ENCODE measurements around the gene RAB14. TPM values are rescaled to one million over a fixed set of nuclear protein-coding genes. Genes with fewer than 3 reads are reported as not detected.

RAB14 gene
- total RNA-seq, 2 experiments from 2014 or later, result 8.6 to 37.1 TPM

DNA sequence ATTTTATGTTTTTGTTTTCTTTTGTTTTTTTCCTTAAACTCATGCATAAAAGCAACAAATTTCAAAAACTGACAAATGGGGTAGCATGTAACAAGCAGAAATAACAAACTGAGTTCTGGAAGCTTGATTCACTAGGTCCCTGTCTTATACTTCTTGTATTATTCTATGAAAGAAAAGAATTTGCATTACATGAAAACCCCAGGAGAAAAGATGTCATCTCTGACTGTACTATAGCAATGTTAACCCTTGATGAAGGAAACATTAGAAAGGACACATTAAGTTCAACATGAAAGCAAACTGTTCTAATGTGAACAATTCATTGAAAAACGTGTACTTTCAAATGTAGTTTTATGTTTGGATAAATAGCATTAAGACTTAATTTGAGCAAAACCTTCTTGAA is 9.2 kb downstream of the RAB14 start:
- Histone ChIP-seq H3K9me2 (ENCODE audit: insufficient read depth, low read length) (no peaks in the 10 kb centered on the region), H3K27ac (ENCODE audit: low read depth, low read length, poor library complexity, severe bottlenecking) (no peak overlapping the region), H3K4me2 (ENCODE audit: low read length) (peak overlapping the region; percentile 6; the same call in 1 of the 2 replicates), H4K20me1 (ENCODE audit: insufficient read depth, low read length) (peaks cover 45% of the 10 kb centered on the region), H3K4me3 (ENCODE audit: low read depth, low read length, poor library complexity, severe bottlenecking) (no peak overlapping the region), H3K9me3 (ENCODE audit: low read length) (no peaks in the 10 kb centered on the region), H3K79me2 (ENCODE audit: insufficient read depth, low read depth, low read length) (peaks cover 100% of the 10 kb centered on the region), H3K4me1 (ENCODE audit: insufficient read depth, low read length, poor library complexity, severe bottlenecking) (peaks cover 55% of the 10 kb centered on the region), H3K36me3 (ENCODE audit: insufficient read depth, low read length) (peaks cover 47% of the 10 kb centered on the region), H2AFZ (ENCODE audit: low read length) (no peak overlapping the region)
- intact Hi-C loops (cut with micrococcal nuclease; ENCODE audit: unreplicated experiment), result no loop called here
- no peak for TF ChIP-seq EZH2phosphoT487 (IDR thresholded peaks at IDR 0.05; ENCODE audit: borderline replicate concordance, low read depth, low read length)
- TF ChIP-seq, protein P1, sequence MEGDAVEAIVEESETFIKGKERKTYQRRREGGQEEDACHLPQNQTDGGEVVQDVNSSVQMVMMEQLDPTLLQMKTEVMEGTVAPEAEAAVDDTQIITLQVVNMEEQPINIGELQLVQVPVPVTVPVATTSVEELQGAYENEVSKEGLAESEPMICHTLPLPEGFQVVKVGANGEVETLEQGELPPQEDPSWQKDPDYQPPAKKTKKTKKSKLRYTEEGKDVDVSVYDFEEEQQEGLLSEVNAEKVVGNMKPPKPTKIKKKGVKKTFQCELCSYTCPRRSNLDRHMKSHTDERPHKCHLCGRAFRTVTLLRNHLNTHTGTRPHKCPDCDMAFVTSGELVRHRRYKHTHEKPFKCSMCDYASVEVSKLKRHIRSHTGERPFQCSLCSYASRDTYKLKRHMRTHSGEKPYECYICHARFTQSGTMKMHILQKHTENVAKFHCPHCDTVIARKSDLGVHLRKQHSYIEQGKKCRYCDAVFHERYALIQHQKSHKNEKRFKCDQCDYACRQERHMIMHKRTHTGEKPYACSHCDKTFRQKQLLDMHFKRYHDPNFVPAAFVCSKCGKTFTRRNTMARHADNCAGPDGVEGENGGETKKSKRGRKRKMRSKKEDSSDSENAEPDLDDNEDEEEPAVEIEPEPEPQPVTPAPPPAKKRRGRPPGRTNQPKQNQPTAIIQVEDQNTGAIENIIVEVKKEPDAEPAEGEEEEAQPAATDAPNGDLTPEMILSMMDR (conservative IDR thresholded peaks at IDR 0.05; ENCODE audit: low read length), result no peak
- POLR2A ChIA-PET, result interaction anchor here (0.6 kb wide), 1 partner anchor 461 kb away, joined by 3 read pairs; no protein-coding TSS in a partner anchor
- BruUV-seq (replicated peaks), result no TSS peak
- CTCF ChIA-PET (ENCODE audit: unreplicated experiment), result no interaction called here
- DNase-seq (ENCODE audit: low spot score), result no peak

DNA sequence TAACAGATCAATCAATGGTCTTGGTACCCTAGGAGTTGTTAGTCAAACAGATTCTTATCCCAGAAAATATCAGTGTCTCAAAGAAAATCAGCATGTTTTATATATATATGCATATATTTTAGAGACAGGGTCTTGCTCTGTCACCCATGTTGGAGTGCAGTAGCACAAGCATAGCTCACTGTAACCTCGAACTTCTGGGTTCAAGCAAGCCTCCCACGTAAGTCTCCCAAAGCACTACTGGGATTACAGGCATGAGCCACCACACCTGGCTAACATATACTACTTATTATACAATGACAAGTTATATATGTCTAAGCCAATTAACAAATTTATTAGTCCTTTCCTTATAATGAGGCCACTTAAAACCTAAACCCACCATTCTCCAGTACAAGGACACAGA is 10.4 kb downstream of the RAB14 start:
- peaks cover 48% of the 10 kb centered on the region for H3K4me1 ChIP-seq (ENCODE audit: insufficient read depth, low read length, poor library complexity, severe bottlenecking)
- ChIA-PET CTCF (ENCODE audit: unreplicated experiment) (no interaction called here), POLR2A (no interaction called here)
- BruUV-seq (replicated peaks), result no TSS peak
- H3K9me3 ChIP-seq (ENCODE audit: low read length), result no peaks in the 10 kb centered on the region
- H2AFZ ChIP-seq (ENCODE audit: low read length), result no peak overlapping the region
- peaks cover 35% of the 10 kb centered on the region; the same call in 1 of the 2 replicates for H4K20me1 ChIP-seq (ENCODE audit: insufficient read depth, low read length)
- no peak overlapping the region for H3K4me3 ChIP-seq (ENCODE audit: low read depth, low read length, poor library complexity, severe bottlenecking)
- no peak overlapping the region for H3K4me2 ChIP-seq (ENCODE audit: low read length)
- no peak overlapping the region for H3K27ac ChIP-seq (ENCODE audit: low read depth, low read length, poor library complexity, severe bottlenecking)
- intact Hi-C loops (cut with micrococcal nuclease; ENCODE audit: unreplicated experiment), result no loop called here
- no peaks in the 10 kb centered on the region for H3K9me2 ChIP-seq (ENCODE audit: insufficient read depth, low read length)
- peaks cover 53% of the 10 kb centered on the region for H3K36me3 ChIP-seq (ENCODE audit: insufficient read depth, low read length)
- peaks cover 100% of the 10 kb centered on the region for H3K79me2 ChIP-seq (ENCODE audit: insufficient read depth, low read depth, low read length)
- no peak for TF ChIP-seq EZH2phosphoT487 (IDR thresholded peaks at IDR 0.05; ENCODE audit: borderline replicate concordance, low read depth, low read length)
- TF ChIP-seq, protein P1 (conservative IDR thresholded peaks at IDR 0.05; ENCODE audit: low read length), result no peak
- no peak for DNase-seq (ENCODE audit: low spot score)

DNA sequence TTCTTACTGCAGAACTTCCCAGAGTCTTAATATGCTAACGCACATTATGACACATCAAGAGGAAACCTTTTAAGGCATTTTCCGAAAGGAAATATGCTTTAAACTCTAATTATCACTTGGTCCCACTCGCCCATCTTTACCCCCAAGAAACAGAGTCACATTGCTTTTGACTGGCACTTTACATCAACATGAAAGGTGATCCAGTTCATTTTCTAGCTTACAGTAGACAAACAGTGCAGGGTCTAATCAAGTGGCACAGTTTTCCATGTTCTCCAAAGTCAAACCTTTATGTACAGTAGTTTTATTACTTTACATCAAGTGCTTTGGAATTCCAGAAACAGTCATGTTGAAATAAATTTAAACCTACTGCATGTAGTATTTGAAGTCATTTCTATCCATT is 12.0 kb downstream of the RAB14 start:
- Histone ChIP-seq H3K4me1 (ENCODE audit: insufficient read depth, low read length, poor library complexity, severe bottlenecking) (peaks cover 48% of the 10 kb centered on the region), H3K9me3 (ENCODE audit: low read length) (no peaks in the 10 kb centered on the region), H3K27ac (ENCODE audit: low read depth, low read length, poor library complexity, severe bottlenecking) (no peak overlapping the region), H3K4me3 (ENCODE audit: low read depth, low read length, poor library complexity, severe bottlenecking) (no peak overlapping the region), H3K79me2 (ENCODE audit: insufficient read depth, low read depth, low read length) (peaks cover 94% of the 10 kb centered on the region), H2AFZ (ENCODE audit: low read length) (no peak overlapping the region), H4K20me1 (ENCODE audit: insufficient read depth, low read length) (peaks cover 22% of the 10 kb centered on the region; the same call in 1 of the 2 replicates), H3K4me2 (ENCODE audit: low read length) (no peak overlapping the region), H3K36me3 (ENCODE audit: insufficient read depth, low read length) (peaks cover 68% of the 10 kb centered on the region), H3K9me2 (ENCODE audit: insufficient read depth, low read length) (no peaks in the 10 kb centered on the region)
- POLR2A ChIA-PET, result interaction anchor here (0.7 to 3.4 kb wide), 5 partner anchors 10 to 1176 kb away, joined by 3 to 16 read pairs (median 3); no protein-coding TSS in a partner anchor
- TF ChIP-seq, protein P1 (conservative IDR thresholded peaks at IDR 0.05; ENCODE audit: low read length), result no peak
- no peak for TF ChIP-seq EZH2phosphoT487 (IDR thresholded peaks at IDR 0.05; ENCODE audit: borderline replicate concordance, low read depth, low read length)
- CTCF ChIA-PET (ENCODE audit: unreplicated experiment), result no interaction called here
- no TSS peak for BruUV-seq (replicated peaks)
- intact Hi-C loops (cut with micrococcal nuclease; ENCODE audit: unreplicated experiment), result no loop called here
- DNase-seq (ENCODE audit: low spot score), result no peak
